ENCODE data around the gene INO80C. TPM values are rescaled to one million over a fixed set of nuclear protein-coding genes. Genes with fewer than 3 reads are reported as not detected.
A peak's percentile ranks its signal among the peaks of the same experiment; 100 is the strongest.

The INO80C gene, protein sequence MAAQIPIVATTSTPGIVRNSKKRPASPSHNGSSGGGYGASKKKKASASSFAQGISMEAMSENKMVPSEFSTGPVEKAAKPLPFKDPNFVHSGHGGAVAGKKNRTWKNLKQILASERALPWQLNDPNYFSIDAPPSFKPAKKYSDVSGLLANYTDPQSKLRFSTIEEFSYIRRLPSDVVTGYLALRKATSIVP
- 3.5 and 9.6 TPM in 2 replicates for total RNA-seq (2014; rRNA removed; shearing (Covaris generic))

DNA sequence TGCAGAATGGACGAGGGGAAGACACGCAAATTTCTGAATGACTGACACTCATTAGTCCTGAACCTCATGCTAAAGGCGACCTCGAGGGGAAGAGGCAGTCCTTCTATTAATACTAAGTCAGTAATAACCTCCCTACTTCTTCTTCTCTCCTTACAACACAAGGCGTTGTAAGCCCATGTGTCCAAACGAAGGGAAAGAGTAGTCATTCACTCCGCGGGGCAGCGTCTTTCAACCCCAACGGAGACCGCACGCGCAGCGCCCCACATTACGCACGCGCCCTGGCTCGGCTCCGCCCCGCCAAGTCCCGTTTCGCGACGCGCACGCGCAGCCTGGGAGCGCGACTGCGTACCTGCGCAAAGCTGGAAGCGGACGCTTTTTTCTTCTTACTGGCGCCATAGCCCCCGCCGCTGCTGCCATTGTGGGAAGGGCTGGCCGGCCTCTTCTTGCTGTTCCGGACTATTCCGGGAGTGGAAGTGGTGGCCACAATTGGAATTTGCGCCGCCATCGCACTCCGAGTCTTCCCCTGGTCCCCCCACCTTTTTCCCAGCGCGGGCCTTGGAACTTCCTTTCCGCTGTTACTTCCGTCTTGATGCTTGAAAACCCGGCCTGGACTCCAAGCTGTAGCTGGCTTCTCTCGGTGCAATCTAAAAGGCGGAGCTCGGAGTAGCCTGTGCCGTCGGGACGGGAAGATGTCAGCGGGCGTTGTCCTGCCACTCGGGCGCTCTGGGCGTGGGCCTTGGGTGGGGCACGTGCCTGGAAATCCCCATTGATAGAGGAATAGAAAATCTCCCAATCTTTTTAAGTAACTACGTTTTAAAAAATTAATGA, at the start of gene INO80C:
TSS of gene INO80C (minus strand) at position 591 of the 828 bp plus-strand sequence. CDS start at position 505, 86 bp downstream.
- peak; percentile 89 for DNase-seq (ENCODE audit: low spot score)

GRCh38 chr18:35547008-35547605, 49.3 kb upstream of the INO80C start:
- DNase-seq (ENCODE audit: low spot score), result no peak

- no peak for DNase-seq (ENCODE audit: low spot score)
Measured at GRCh38 chr18:35542356-35542755, 44.6 kb upstream of the INO80C start.

DNA sequence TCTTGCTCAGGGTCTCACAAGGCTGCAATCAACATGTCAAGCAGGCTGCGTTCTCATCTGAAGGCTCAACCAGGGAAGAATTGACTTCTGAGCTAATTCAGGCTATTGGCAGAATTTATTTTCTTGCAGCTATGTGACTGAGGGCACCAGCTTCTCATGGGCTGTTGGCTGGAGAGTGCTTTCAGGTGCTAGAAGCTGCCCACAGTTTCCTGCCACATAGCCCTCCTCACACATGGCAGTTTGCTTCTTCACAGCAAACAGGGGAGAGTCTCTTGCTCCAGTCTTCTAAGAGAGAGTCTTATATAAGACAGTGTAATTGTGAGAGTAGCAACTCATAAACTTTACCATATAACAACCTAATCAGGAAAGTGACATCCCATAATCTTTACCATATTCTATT, 37.5 kb upstream of the INO80C start:
- no peak for DNase-seq (ENCODE audit: low spot score)

GRCh38 chr18:35533916-35534405, 36.2 kb upstream of the INO80C start:
- no peak for DNase-seq (ENCODE audit: low spot score)

DNA sequence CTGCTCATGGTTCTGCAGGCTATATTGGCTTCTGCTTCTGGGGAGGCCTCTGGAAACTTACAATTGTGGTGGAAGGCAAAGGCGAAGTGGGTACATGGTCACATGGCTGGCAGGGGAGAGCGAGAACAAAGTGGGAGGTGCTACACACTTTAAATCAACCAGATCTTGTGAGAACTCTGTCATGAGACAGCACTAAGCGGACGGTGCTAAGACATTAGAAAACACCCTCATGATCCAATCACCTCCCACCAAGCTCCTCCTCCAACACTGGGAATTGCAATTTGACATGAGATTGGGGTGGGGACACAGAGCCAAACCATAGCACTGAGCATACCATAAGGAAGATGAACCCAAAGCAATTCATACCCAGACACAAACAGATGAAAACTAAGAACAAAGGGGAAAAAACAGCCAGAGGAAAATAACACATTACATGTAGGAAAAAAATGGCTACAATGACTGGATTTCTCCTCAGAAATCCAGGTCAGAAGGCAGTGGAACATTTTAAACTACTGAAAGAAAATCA, 31.1 kb upstream of the INO80C start:
- DNase-seq (ENCODE audit: low spot score), result no peak

DNA sequence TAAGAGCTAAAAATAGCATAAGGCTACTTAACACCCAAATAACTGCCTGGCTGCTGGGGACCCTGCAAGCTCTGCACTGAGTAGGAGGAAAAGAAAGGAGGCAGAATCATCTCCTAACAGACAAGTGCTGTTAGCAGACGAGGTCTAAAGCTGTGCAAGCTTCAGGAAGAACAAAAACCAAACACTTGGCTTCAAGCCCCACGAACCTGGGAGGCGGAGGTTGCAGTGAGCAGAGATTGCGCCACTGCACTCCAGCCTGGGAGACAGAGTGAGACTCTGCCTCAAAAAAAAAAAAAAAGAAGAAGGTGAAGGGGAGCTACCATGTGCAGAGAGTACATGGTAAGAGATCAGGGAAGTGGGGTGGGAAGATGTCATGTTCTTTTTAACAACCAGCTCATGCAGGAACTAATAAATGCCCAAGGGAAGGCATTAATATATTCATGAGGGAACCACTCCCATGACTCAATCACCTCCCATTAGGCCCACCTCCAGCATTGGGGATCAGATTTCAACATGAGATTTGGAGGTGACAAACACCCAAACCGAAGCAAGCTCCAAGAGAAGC, 28.8 kb upstream of the INO80C start:
- DNase-seq (ENCODE audit: low spot score), result no peak

DNA sequence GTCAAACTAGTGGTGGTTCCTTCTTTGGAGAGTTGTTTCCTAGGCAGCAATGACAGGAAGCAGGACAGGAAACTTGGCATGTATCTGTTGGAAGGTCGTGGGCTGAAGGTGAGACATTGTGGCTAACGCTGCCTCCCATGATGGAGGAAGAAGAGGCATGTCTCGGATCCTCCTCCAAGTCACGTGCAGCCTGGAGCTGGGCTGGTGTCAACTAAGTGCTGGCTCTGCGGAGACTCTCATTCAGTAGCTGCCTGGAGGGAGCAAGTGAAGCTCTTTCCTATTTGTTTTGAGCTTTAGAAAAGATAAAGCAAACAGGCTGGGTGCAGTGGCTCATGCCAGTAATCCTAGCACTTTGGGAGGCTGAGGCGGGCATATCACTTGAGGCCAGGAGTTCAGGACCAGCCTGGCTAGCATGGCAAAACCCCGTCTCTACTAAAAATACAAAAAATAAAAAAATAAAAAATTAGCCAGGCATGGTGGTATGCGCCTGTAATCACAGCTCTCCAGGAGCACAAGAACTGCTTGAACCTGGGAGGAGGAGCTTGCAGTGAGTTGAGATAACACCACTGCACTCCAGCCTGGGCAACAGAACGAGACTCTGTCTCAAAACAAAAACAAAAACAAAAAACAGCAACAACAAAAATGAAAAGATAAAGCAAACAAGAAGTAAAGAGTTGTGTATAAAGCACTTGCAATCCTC, 28.2 kb upstream of the INO80C start:
- no peak for DNase-seq (ENCODE audit: low spot score)

GRCh38 chr18:35524226-35524625, 26.5 kb upstream of the INO80C start:
- no peak for DNase-seq (ENCODE audit: low spot score)

- DNase-seq (ENCODE audit: low spot score), result no peak
Measured at GRCh38 chr18:35522130-35522959, 24.6 kb upstream of the INO80C start.

GRCh38 chr18:35521133-35521532, 23.4 kb upstream of the INO80C start:
- no peak for DNase-seq (ENCODE audit: low spot score)

DNA sequence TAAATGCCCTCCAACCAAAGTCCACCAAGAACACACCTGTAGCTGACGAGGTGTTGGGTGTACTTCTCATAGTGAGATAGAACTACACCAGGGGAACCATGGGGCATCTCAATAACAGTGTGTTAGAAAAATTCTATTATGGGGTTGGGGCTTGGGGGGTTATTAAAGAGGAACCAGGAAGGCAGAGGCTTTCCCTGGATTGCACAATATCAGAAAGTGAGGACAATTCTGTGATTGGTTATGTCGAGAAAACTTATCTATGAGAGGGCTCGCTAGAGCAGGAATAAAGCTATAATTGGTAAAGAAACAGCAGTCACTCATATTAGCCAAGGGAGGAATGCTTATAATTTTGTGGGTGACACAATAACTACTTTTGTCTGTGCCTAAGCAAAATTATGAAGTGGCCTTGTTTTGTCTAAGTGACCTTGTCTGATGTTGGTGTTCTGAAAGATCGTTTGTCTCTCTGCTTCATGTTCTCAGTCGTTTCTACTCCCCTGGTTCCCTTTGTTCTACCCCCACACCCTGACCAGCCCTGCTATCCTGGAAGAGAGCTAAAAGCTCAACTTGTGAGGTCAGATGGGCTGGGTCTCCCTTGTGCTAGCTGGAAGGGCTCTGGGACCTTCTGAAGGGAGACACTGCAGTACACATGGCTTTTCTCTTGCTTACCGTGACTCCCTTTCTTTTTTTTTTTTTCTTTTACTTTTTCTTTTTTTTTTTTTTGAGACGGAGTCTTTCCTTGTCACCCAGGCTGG, 21.6 kb upstream of the INO80C start:
- DNase-seq (ENCODE audit: low spot score), result no peak

- DNase-seq (ENCODE audit: low spot score), result no peak
Measured at GRCh38 chr18:35517715-35518114, 20.0 kb upstream of the INO80C start.

GRCh38 chr18:35516789-35517188, 19.0 kb upstream of the INO80C start:
- DNase-seq (ENCODE audit: low spot score), result no peak

DNA sequence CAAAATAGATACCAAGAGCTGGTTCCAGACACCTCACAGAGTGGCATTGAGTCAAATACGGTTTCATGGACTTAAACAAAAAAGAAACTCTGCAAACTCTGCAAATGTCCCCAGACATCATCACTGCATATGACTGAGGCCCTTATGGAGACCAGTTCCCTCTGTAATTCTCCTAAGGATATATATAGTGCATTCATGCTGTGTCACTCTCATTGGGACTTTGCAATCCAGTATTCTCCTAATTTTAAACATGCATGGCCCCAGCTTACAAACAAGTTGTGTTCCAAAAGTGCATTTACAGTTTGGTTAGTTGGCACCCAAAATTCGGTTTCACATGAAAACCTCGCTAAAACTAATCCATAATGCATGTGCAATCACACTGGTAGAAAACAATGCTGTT, 18.6 kb upstream of the INO80C start:
- no peak for DNase-seq (ENCODE audit: low spot score)

- peak; percentile 18 for DNase-seq (ENCODE audit: low spot score)
Measured at GRCh38 chr18:35515460-35516130, 17.8 kb upstream of the INO80C start.

GRCh38 chr18:35514752-35515459, 17.1 kb upstream of the INO80C start:
- DNase-seq (ENCODE audit: low spot score), result no peak

DNA sequence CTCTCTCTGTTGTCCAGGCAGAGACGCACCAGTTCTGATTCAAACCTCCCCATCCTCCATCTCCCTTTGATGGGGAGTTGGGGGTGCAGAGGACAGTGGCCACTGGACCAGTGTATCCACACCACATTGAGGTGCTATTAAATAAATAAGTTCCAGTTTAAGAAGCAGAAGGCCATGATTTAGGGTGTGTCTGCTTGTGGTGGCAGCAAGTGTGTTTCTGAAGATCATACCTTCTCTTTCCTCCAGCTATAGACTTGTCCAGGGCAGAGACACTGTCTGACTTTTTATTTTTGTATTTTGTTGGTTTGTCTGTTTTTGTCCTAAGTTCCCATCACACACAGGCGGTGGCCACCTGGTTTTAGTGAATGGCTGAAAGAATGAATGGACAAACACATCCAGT, 16.5 kb upstream of the INO80C start:
- no peak for DNase-seq (ENCODE audit: low spot score)

Data from A172 (cell line).